SW 1271 (cell line): ENCODE results near the gene TBC1D14.

Experiments
- DNase-seq, 2 experiments: peaks; one replicate each; lab custom pipeline; 2025; lab: John Stamatoyannopoulos, UW

TBC1D14 gene

DNA sequence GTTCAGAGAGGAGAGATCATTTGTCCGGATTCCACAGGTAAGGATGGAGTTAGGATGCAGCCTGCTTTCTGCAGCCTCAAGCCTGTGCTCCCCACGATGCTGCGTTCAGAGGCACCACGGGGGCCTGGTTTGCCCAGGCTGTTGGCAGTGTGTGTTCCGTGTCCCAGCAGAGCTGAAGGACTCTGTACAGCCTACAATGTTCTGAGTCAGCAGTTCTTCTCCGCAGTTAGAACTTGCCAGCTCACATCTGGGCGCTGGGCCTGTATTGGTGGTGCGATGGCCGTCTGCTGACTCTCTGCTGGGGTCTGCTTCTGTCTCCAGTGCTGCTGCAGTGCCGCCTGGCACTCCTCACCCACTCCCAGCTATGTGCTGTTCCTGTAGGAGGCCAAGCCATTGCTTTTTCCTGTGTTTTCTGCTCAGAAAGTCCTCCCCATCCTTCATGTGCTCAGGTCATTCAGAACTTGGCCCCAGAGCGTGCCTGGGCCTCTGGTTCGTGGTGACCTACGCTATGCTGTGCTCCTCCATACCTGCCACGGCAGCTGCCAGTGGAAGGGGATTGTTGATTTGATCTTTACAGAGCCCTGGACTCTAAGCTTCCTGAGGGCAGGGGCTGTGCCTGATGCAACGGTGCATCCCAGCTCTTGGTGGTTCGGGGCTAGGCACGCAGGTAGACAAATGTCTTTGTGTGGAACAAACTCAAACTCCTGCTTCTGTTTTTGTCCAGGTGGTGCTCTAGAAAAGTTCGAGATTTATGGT is 91.0 kb downstream of the TBC1D14 start:
- no peak for DNase-seq

DNA sequence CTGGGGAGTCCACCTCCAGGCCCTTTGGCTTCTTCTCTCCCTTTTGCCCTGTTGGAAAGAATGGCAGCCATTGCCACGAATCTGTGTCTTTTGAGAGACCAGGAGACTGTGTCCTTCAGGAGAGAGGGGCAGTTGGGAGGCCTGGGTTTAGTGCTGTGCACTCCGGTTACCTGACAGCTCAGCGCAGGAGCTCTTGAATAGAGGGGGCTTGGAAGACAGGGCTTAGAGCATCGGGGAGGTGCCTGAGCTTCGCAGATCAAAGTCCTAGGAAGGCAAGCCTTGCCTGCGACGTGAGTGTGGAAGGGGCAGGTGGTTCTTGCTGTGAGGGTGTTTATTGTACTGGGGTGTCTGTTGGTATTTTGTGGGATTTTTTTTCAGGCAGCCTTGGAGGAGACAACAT is 91.6 kb downstream of the TBC1D14 start:
- DNase-seq: no peak

DNA sequence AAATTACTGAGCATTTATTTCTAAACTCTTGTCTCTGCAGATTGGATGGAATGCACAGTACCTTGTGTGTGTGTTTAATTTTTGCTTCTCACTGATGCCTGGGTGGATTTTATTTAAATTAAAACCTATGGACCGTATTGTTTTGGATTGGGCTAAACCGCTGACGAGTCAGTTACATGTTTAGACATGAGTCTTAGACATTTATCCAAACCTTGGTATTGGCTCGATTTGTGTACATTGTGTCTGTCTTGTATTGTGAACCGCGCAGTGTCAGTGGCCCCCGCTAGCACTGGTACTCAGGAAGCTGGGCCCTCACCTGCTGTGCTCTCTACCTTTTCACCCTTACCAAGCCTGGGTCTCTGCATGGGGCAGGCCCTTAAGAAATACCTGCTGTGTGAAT is 92.7 kb downstream of the TBC1D14 start:
- DNase-seq: no peak

- no peak for DNase-seq
Measured at GRCh38 chr4:7003176-7003878, 93.7 kb downstream of the TBC1D14 start.

- DNase-seq: no peak
Measured at GRCh38 chr4:7003879-7004240, 94.2 kb downstream of the TBC1D14 start.

- no peak for DNase-seq
Measured at GRCh38 chr4:7004331-7004730, 94.7 kb downstream of the TBC1D14 start.

- DNase-seq: no peak
Measured at GRCh38 chr4:7005571-7005970, 95.9 kb downstream of the TBC1D14 start.

GRCh38 chr4:7006411-7006810 is 96.8 kb downstream of the TBC1D14 start:
- no peak for DNase-seq

- DNase-seq: no peak
Measured at GRCh38 chr4:7007142-7007907, 97.7 kb downstream of the TBC1D14 start.

GRCh38 chr4:7007944-7008343 is 98.3 kb downstream of the TBC1D14 start:
- DNase-seq: no peak

GRCh38 chr4:7009564-7009963 is 99.9 kb downstream of the TBC1D14 start:
- DNase-seq: no peak

GRCh38 chr4:7013175-7013574 is 103.5 kb downstream of the TBC1D14 start:
- DNase-seq: no peak

DNA sequence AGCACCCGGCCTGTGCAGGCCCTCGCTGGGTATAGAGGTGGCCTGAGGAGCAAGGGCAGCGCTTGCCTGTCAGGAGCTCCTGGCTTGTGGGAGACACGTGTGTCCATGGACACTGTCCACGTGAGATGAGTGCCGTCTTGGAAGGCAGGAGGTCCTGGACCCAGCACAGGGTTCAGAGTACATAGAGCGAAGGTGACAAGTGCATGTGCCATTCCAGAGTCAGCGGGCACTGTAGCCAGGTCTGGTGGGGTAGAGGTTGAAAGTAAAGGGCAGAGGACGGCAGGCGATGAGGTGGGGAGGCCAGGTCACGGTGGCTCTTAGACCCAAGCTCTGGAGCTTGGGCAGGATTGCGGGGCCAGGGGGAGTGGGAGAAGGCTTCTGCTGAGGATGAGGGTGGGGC is 105.2 kb downstream of the TBC1D14 start:
- DNase-seq: no peak

GRCh38 chr4:7015383-7016035 is 105.9 kb downstream of the TBC1D14 start:
- no peak for DNase-seq

DNA sequence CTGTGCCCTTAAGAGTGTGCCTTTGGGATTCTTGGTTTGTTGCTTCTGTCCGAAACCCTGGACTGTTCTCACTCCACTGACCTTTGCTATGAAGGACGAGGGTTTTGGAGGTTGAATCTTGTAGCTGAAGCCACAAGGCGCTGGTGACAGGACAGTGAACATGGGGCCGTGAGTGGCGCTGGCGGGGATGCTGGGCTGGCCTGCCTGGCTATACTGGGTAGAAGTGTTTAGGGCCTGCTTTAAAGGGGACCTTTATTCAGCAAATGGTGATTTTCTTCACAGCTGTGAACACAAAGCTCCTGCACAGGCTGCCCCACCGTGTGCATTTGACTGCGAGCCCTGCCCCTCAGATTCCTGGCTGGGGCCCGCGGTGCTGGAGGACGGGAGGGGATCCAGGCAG is 106.5 kb downstream of the TBC1D14 start:
- no peak for DNase-seq

- DNase-seq: no peak
Measured at GRCh38 chr4:7016512-7016911, 106.9 kb downstream of the TBC1D14 start.

DNA sequence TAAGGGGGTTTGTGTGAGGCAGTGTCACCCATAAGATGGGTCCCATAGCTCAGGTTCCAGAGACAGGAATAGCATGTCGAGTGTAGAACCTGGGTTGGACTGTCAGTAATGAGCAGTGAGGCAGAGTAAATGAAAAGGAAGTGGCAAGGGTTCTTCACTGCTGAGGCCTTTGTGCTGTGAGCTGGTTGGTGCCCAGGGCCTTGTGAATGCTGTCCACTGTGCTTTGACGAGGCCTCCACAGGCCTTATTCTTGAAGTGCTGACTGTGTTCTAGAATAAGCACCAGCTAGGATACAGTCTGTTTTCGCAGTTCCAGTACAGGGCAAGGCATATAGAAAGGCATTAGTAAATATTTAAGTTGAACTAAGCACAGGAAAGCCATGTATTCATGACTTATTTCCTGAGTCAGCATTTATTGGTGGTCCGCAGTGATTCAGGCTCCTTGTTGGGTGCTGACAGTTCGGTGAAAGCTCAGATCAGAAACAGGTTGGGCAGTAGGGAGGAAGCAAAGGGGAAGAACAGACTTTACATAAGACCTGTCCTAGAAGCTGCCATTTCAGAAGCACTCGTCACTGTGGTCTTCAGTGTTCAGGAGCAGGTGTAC is 107.9 kb downstream of the TBC1D14 start:
- no peak for DNase-seq

DNA sequence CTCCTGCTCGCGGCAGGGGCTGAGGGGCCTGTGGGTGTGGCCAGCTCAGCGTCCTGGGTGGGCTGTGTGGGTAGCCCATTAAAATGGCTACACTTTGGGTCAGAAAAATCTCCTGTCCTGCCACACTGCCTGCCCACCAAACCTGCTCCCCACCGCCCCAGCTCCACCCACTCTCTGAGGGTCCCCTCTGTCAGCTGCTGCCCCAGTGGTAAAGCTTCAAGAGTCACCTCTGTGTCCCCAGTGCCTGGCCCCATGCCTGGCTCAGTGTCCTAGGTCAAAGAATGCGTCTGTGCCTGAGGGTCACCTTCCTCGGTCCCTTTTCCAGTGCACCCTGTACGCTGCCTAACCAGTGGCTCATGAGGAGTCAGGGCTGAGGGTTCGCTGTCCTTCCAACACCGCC is 108.7 kb downstream of the TBC1D14 start:
- DNase-seq: no peak

- DNase-seq: no peak
Measured at GRCh38 chr4:7019367-7019766, 109.7 kb downstream of the TBC1D14 start.

DNA sequence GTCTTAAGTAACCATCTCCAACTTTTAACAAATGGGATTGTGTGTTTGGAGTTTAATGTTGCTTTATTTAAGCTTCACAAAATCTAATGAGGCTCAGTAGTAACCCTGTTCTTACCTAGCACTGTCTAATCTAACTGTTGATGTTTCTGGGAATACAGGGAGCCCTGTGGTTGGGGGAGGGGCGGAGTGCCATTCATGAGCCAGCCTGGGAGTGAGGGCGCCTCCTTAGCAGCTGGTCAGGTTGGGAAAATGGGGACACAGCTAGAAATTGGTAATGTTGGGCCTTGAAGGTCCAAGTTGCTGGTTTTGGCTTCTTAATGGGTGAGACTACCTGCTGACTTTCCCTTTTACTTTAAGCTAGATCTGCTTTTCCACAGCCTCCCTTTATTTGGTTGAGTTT is 110.7 kb downstream of the TBC1D14 start:
- DNase-seq: peak in 1 of 2 experiments; percentile 25

GRCh38 chr4:7020856-7021255 is 111.2 kb downstream of the TBC1D14 start:
- DNase-seq: no peak

DNA sequence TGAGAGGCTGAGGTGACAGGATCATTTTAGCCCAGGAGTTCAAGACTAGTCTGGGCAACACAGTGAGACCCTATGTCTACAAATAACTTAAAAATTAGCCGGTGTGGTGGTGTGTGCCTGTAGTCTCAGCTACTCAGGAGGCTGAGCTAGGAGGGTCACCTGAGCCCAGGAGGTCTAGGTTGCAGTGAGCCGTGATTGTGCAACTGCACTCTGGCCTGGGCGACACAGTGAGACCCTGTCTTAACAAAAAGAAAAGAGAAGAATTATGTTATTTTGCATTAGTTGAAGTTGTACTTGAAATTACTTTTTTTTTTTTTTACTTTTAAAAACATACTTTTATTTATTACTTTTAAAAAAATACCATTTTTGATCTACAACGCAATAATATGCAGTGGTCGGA is 111.7 kb downstream of the TBC1D14 start:
- DNase-seq: no peak
